Fibroblast of lung (primary cell): ENCODE results near the gene ARHGAP10. TPM values are rescaled to one million over a fixed set of nuclear protein-coding genes. Genes with fewer than 3 reads are reported as not detected.

Source experiments
- DNase-seq, 2 donors: peaks; one replicate each; pipeline versions ENCODE4 v3.0.0 to v3.0.0-alpha.2; 2010; ENCODE audit warnings: low read depth in 2 of 2
- H2AFZ ChIP-seq: 2 replicates; pipeline ENCODE4 v1.5.1; 2012; ENCODE audit warnings: low read length, control low read depth, inconsistent platforms
- H3K27ac ChIP-seq: 2 replicates; pipeline ENCODE4 v1.5.1; 2011; ENCODE audit warnings: low read length, control low read depth; ENCODE audit not compliant: insufficient read depth
- H3K27me3 ChIP-seq: 2 replicates; pipeline ENCODE4 v1.5.1; 2011; ENCODE audit warnings: mild to moderate bottlenecking, low read length; ENCODE audit not compliant: control insufficient read depth, insufficient read depth
- H3K36me3 ChIP-seq: 2 replicates; pipeline ENCODE4 v1.5.1; 2011; ENCODE audit warnings: low read length; ENCODE audit not compliant: control insufficient read depth, insufficient read depth
- H3K4me1 ChIP-seq: 2 replicates; pipeline ENCODE4 v1.5.1; 2011; ENCODE audit warnings: low read length; ENCODE audit not compliant: control insufficient read depth, insufficient read depth; ENCODE audit errors: extremely low read depth
- H3K4me2 ChIP-seq: 2 replicates; pipeline ENCODE4 v1.5.1; 2011; ENCODE audit warnings: low read length, control low read depth; ENCODE audit not compliant: insufficient read depth; ENCODE audit errors: extremely low read depth
- H3K4me3 ChIP-seq, 4 experiments: fragments of 200-600 bp in 1 of 4; sonication (generic) in 1 of 4; replicated peaks in 1 of 4; 2 replicates each; pipeline ENCODE4 v1.5.1; 2011 to 2016; ENCODE audit warnings: low read length in 4 of 4, low read depth in 3 of 4, mild to moderate bottlenecking in 3 of 4, control low read depth in 2 of 4, inconsistent platforms in 1 of 4, mixed read lengths in 1 of 4; ENCODE audit not compliant: insufficient read depth in 1 of 4; ENCODE audit errors: control extremely low read depth in 1 of 4
- H3K79me2 ChIP-seq: 2 replicates; pipeline ENCODE4 v1.5.1; 2012; ENCODE audit warnings: mild to moderate bottlenecking, low read length, inconsistent platforms; ENCODE audit not compliant: control insufficient read depth, insufficient read depth
- H3K9ac ChIP-seq: 2 replicates; pipeline ENCODE4 v1.5.1; 2011; ENCODE audit warnings: mild to moderate bottlenecking, low read length, control low read depth; ENCODE audit not compliant: insufficient read depth
- H3K9me3 ChIP-seq: 2 replicates; pipeline ENCODE4 v1.5.1; 2012; ENCODE audit warnings: low read depth, low read length; ENCODE audit not compliant: control insufficient read depth, insufficient read depth
- H4K20me1 ChIP-seq: 2 replicates; pipeline ENCODE4 v1.5.1; 2011; ENCODE audit warnings: low read length; ENCODE audit not compliant: control insufficient read depth, insufficient read depth; ENCODE audit errors: extremely low read depth
- CTCF ChIP-seq, 2 donors: IDR thresholded peaks in 1 of 2; conservative IDR thresholded peaks in 1 of 2; 1 replicate in 1 of 2; 2 replicates in 1 of 2; pipeline ENCODE4 v1.5.1; 2011 to 2012; ENCODE audit warnings: low read length in 2 of 2, control low read depth in 1 of 2, inconsistent platforms in 1 of 2, low read depth in 1 of 2, mild to moderate bottlenecking in 1 of 2
- EZH2 ChIP-seq: IDR thresholded peaks from 2 replicates; pipeline ENCODE4 v1.5.1; 2012; ENCODE audit warnings: low read length, control low read depth, mild to moderate bottlenecking; ENCODE audit errors: missing control alignments
- polyA plus RNA-seq, 2 donors: library from polyadenylated mRNA; depleted of rRNA in 1 of 2; stranded (reverse) in 1 of 2; unstranded in 1 of 2; fragments of >200 nt; gene quantifications; 2 replicates each; pipeline ENCODE4 v1.2.1, GENCODE V29; 2011 to 2012; ENCODE audit warnings: missing spikeins in 1 of 2
- total RNA-seq: library from RNA; depleted of rRNA; stranded (reverse); fragments of >200 nt; gene quantifications from 2 replicates; pipeline ENCODE4 v1.2.1, GENCODE V29; 2014

Gene ARHGAP10
- total and polyA plus RNA-seq, 2 donors (not counting 1 experiment from before 2014, with no cell fraction given), result 21.6 to 35.8 TPM

DNA sequence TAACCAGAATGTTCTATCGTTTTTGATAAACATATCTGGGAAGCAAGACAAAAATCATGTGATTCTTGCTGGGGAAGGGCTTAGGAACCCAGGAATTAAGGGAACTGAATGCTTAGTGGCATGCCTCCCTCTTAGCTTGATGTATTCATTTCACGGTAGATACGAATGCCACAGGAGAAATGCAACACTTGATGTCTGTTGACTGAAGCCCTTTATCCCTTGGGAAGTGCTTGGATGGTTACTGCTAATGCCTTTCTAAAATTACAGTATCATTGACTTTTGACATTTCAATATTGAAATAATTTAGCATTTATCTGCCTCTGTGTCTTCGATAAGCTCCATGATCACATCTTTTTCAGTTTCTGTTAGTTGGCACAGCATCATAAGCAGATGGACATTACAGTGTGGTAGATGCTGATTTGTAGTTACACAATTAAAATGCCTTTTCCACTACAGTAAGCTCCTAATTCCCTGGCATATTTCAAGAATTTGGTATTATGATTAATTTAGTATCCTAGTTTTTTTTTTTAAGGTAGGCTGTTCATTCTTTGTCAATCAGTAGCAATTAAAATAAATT lies 226.7 kb downstream of the ARHGAP10 start:
- Histone ChIP-seq H3K36me3 (no peaks in the 10 kb centered on the region), H3K4me3 (no peak overlapping the region), H4K20me1 (no peaks in the 10 kb centered on the region), H2AFZ (no peak overlapping the region), H3K4me1 (no peaks in the 10 kb centered on the region), H3K79me2 (no peaks in the 10 kb centered on the region), H3K27me3 (no peaks in the 10 kb centered on the region), H3K9ac (no peak overlapping the region), H3K9me3 (no peaks in the 10 kb centered on the region), H3K4me2 (no peak overlapping the region), H3K27ac (no peak overlapping the region)
- TF ChIP-seq CTCF (conservative IDR thresholded peaks at IDR 0.05 in 1 of 2, IDR thresholded peaks at IDR 0.05 in 1 of 2; ENCODE audit: low read depth in 1 of 2, low read length in 2 of 2) (no peak), EZH2 (no peak)
- no peak for DNase-seq

DNA sequence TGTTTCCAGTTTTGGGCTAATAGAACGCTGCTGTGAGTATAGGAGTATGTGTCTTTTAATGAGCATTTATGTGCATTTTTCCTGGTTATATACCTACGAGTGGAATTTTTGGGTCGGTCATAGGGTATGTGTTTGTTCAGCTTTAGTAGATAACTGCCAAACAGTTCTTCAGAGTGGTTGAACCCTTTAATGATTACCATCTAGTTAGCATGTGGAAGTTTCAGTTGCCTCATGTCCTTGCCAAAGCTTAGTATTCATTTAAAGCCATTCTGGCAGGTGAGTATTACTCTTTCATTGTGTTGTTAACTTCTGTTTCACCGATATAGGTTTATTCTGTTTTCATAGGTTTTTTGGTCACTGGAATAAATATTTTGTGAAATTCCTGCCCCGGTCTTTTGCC lies 229.1 kb downstream of the ARHGAP10 start:
- no peaks in the 10 kb centered on the region for H3K36me3 ChIP-seq
- H2AFZ ChIP-seq, result no peak overlapping the region
- H4K20me1 ChIP-seq, result no peaks in the 10 kb centered on the region
- H3K4me3 ChIP-seq, result no peak overlapping the region
- DNase-seq, result no peak
- no peak overlapping the region for H3K27ac ChIP-seq
- no peaks in the 10 kb centered on the region for H3K9me3 ChIP-seq
- TF ChIP-seq EZH2 (no peak), CTCF (conservative IDR thresholded peaks at IDR 0.05 in 1 of 2, IDR thresholded peaks at IDR 0.05 in 1 of 2; ENCODE audit: low read depth in 1 of 2, low read length in 2 of 2) (no peak)
- no peaks in the 10 kb centered on the region for H3K27me3 ChIP-seq
- no peak overlapping the region for H3K9ac ChIP-seq
- H3K4me2 ChIP-seq, result no peak overlapping the region
- no peaks in the 10 kb centered on the region for H3K79me2 ChIP-seq
- no peaks in the 10 kb centered on the region for H3K4me1 ChIP-seq

DNA sequence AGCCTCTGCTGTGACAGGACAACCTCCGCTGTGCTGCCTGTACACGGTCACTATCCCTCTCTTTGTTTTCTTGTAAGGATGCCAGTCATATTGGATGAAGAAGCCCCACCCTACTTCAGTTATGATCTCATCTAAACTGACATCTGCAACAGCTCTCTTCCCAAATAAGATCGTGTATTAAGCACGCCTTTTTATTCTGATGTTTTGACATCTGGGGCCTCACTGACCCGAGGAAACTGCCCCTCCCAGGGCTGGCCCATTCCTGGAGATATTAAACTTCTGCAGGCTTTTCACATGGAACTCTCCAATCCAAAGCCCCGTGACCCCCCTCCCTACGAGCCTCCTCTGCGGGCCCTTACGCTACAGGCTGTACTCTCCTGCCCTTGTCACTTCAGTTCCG lies 232.0 kb downstream of the ARHGAP10 start:
- Histone ChIP-seq H3K79me2 (no peaks in the 10 kb centered on the region), H4K20me1 (no peaks in the 10 kb centered on the region), H3K9ac (no peak overlapping the region), H3K4me3 (no peak overlapping the region), H2AFZ (no peak overlapping the region), H3K4me2 (no peak overlapping the region), H3K4me1 (no peaks in the 10 kb centered on the region), H3K27ac (no peak overlapping the region), H3K9me3 (no peaks in the 10 kb centered on the region), H3K27me3 (no peaks in the 10 kb centered on the region), H3K36me3 (no peaks in the 10 kb centered on the region)
- TF ChIP-seq CTCF (conservative IDR thresholded peaks at IDR 0.05 in 1 of 2, IDR thresholded peaks at IDR 0.05 in 1 of 2; ENCODE audit: low read depth in 1 of 2, low read length in 2 of 2), result no peak
- DNase-seq, result peak in 1 of 2 donors; percentile 18
